Esophagus squamous epithelium (tissue), 4 donors: ENCODE data around the gene MYO3B.

ENCODE experiments used
- POLR2A ChIP-seq, 4 donors: fragments of 450-650 bp; IDR thresholded peaks; one replicate each; pipeline ENCODE4 v1.6.1; 2017; ENCODE audit warnings: antibody characterized with exemption in 4 of 4, mild to moderate bottlenecking in 4 of 4, moderate library complexity in 3 of 4
- TF ChIP-seq, protein P1 (sequence below), 6 experiments: fragments of 450-650 bp in 4 of 6; fragments of 200-600 bp in 2 of 6; sonication (generic) in 2 of 6; IDR thresholded peaks; one replicate each; pipeline ENCODE4 v1.5.1; 2016 to 2019; ENCODE audit warnings: antibody characterized with exemption in 6 of 6, mild to moderate bottlenecking in 4 of 6, moderate library complexity in 4 of 6

DNA sequence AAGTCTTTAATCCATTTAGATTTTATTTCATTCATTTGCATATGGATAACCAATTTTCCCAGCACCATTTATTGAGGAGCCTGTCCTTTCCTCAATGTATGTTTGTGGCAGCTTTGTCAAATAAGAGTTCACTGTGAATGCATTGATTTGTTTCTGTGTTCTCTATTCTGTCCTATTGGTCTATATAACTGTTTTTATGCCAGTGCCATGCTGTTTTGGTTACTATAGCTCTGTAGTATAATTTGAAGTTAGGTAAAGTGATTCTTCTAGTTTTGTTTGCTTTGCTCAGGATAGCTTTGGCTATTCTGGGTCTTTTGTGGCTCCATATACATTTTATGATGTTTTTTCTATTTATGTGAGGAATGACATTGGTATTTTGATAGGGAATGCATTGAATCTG, 7.4 kb downstream of the MYO3B start:
- TF ChIP-seq, protein P1, sequence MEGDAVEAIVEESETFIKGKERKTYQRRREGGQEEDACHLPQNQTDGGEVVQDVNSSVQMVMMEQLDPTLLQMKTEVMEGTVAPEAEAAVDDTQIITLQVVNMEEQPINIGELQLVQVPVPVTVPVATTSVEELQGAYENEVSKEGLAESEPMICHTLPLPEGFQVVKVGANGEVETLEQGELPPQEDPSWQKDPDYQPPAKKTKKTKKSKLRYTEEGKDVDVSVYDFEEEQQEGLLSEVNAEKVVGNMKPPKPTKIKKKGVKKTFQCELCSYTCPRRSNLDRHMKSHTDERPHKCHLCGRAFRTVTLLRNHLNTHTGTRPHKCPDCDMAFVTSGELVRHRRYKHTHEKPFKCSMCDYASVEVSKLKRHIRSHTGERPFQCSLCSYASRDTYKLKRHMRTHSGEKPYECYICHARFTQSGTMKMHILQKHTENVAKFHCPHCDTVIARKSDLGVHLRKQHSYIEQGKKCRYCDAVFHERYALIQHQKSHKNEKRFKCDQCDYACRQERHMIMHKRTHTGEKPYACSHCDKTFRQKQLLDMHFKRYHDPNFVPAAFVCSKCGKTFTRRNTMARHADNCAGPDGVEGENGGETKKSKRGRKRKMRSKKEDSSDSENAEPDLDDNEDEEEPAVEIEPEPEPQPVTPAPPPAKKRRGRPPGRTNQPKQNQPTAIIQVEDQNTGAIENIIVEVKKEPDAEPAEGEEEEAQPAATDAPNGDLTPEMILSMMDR (IDR thresholded peaks at IDR 0.05): no peak
- no peak for TF ChIP-seq POLR2A (IDR thresholded peaks at IDR 0.05)
